IPS DF 6.9 (cell line): ENCODE data around the gene IRF2.

Experiments
- DNase-seq: peaks from one replicate; pipeline ENCODE4 v3.0.0-alpha.2; 2013; ENCODE audit warnings: low read depth, low spot score
- H3K27ac ChIP-seq: one replicate; pipeline ENCODE4 v1.5.1; 2013; ENCODE audit warnings: low read length, control low read depth
- H3K27me3 ChIP-seq: 2 replicates; pipeline ENCODE4 v1.6.1; 2013; ENCODE audit warnings: mild to moderate bottlenecking, low read length; ENCODE audit not compliant: control insufficient read depth, insufficient read depth
- H3K36me3 ChIP-seq: 2 replicates; pipeline ENCODE4 v1.6.1; 2013; ENCODE audit warnings: low read length; ENCODE audit not compliant: control insufficient read depth, insufficient read depth
- H3K4me1 ChIP-seq: 2 replicates; pipeline ENCODE4 v1.6.1; 2013; ENCODE audit warnings: low read length; ENCODE audit not compliant: control insufficient read depth, insufficient read depth
- H3K4me3 ChIP-seq: 2 replicates; pipeline ENCODE4 v1.5.1; 2013; ENCODE audit warnings: mild to moderate bottlenecking, low read length
- H3K9me3 ChIP-seq: 2 replicates; pipeline ENCODE4 v1.6.1; 2013; ENCODE audit warnings: low read length, inconsistent platforms; ENCODE audit not compliant: control insufficient read depth, insufficient read depth
- WGBS: extraction: QIAGEN DNeasy Blood & Tissue Kit; methylation state at CpG from one replicate; pipeline ENCODE4 v1.1.7; 2013; ENCODE audit warnings: mixed read lengths, missing lambda C conversion rate; ENCODE audit not compliant: insufficient read length, insufficient coverage; 5-methylcytosine and 5-hydroxymethylcytosine counted together

The IRF2 gene

GRCh38 chr4:184500748-184501589 is 26.6 kb upstream of the IRF2 start:
- H3K27ac ChIP-seq: no peak overlapping the region
- no peaks in the 10 kb centered on the region for H3K27me3 ChIP-seq
- no peaks in the 10 kb centered on the region for H3K9me3 ChIP-seq
- no peaks in the 10 kb centered on the region for H3K4me1 ChIP-seq
- DNase-seq: no peak
- no peaks in the 10 kb centered on the region for H3K36me3 ChIP-seq
- no peak overlapping the region for H3K4me3 ChIP-seq
- no CpG with 5 or more reads among the region's 4 CpGs for WGBS

DNA sequence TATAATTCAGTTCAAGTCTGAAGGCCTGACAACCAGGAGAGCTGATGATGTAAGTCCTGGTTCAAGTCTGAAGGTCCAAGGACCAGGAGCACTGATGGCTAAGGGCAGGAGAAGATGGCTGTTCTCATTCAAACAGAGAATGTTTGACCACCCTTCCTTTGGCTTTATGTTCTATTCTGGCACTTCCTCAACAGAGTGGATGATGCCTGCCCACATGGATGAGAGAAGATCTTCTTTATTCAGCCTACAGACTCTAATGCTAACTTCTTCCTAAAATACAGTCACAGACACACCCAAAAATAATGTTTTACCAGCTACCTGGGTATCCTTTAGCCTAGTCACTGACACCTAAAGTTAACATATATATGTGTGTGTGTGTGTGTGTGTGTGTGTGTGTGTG is 25.6 kb upstream of the IRF2 start:
- no peak for DNase-seq

GRCh38 chr4:184498598-184498997 is 24.2 kb upstream of the IRF2 start:
- Histone ChIP-seq H3K27ac (no peak overlapping the region), H3K36me3 (no peaks in the 10 kb centered on the region), H3K9me3 (no peaks in the 10 kb centered on the region), H3K27me3 (no peaks in the 10 kb centered on the region), H3K4me1 (no peaks in the 10 kb centered on the region), H3K4me3 (no peak overlapping the region)
- no CpG with 5 or more reads among the region's 10 CpGs for WGBS
- no peak for DNase-seq

More for the DNA sequence above, 25.6 kb upstream of the IRF2 start:
- Histone ChIP-seq H3K27ac (no peak overlapping the region), H3K36me3 (no peaks in the 10 kb centered on the region), H3K4me3 (no peak overlapping the region), H3K27me3 (no peaks in the 10 kb centered on the region), H3K9me3 (no peaks in the 10 kb centered on the region), H3K4me1 (no peaks in the 10 kb centered on the region)

- Histone ChIP-seq H3K27ac (no peak overlapping the region), H3K27me3 (no peaks in the 10 kb centered on the region), H3K4me1 (no peaks in the 10 kb centered on the region), H3K9me3 (no peaks in the 10 kb centered on the region), H3K36me3 (no peaks in the 10 kb centered on the region), H3K4me3 (no peak overlapping the region)
- WGBS: no CpG with 5 or more reads among the region's 8 CpGs
- DNase-seq: no peak
Measured at GRCh38 chr4:184489771-184490170, 15.4 kb upstream of the IRF2 start.

DNA sequence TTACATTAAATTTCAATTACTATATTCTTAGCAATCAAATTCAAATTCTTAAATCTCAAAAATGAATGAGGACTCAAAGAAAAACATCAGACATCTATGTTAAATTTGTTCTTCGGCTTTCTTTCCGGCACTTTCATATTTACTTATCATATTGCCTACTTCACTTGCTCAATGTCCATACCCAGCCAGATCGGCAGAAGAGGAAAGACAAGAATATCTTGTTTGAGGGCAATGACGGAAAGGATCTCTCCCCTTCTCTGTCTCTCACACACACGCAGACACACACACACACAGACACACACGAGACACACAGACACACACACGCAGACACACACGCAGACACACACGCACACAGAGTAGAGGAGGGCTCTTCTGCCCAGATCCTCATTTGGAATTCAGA is 13.2 kb upstream of the IRF2 start:
- Histone ChIP-seq H3K27me3 (no peaks in the 10 kb centered on the region), H3K9me3 (no peaks in the 10 kb centered on the region), H3K36me3 (no peaks in the 10 kb centered on the region), H3K27ac (no peak overlapping the region), H3K4me3 (no peak overlapping the region), H3K4me1 (no peaks in the 10 kb centered on the region)
- no CpG with 5 or more reads among the region's 9 CpGs for WGBS
- no peak for DNase-seq

GRCh38 chr4:184485279-184485678 is 10.9 kb upstream of the IRF2 start:
- WGBS: no CpG with 5 or more reads among the region's 2 CpGs
- DNase-seq: no peak
- H3K9me3 ChIP-seq: no peaks in the 10 kb centered on the region
- no peaks in the 10 kb centered on the region for H3K27me3 ChIP-seq
- no peak overlapping the region for H3K27ac ChIP-seq
- no peaks in the 10 kb centered on the region for H3K36me3 ChIP-seq
- no peak overlapping the region for H3K4me3 ChIP-seq
- H3K4me1 ChIP-seq: no peaks in the 10 kb centered on the region

DNA sequence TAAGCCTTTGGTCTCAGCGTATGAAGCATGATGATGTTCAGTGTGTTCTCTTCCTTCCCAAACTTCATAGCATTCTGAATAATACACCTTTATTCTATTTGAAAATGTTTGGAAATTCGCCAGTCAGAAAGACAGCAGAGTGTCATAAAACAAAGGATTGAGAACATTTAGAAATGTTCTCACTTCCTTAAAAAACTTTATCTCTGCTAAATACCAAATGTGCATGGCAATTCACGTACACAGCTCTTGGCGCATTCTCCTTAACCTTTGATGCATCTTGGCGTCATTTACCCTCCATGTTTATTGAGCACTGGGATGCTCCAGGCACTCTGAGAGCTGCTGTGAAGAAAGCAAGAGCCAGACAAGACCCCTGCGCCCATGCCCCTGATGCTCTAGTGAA is 7.2 kb upstream of the IRF2 start:
- H3K36me3 ChIP-seq: no peaks in the 10 kb centered on the region
- H3K27ac ChIP-seq: no peak overlapping the region
- no peak overlapping the region for H3K4me3 ChIP-seq
- H3K9me3 ChIP-seq: no peaks in the 10 kb centered on the region
- H3K4me1 ChIP-seq: peaks cover 3% of the 10 kb centered on the region; the same call in 1 of the 2 replicates
- no peak for DNase-seq
- WGBS: no CpG with 5 or more reads among the region's 6 CpGs
- no peaks in the 10 kb centered on the region for H3K27me3 ChIP-seq

GRCh38 chr4:184479516-184479950 is 5.2 kb upstream of the IRF2 start:
- no peaks in the 10 kb centered on the region for H3K9me3 ChIP-seq
- H3K4me1 ChIP-seq: peaks cover 5% of the 10 kb centered on the region; the same call in 1 of the 2 replicates
- no peak overlapping the region for H3K4me3 ChIP-seq
- no peaks in the 10 kb centered on the region for H3K27me3 ChIP-seq
- no peak for DNase-seq
- H3K27ac ChIP-seq: no peak overlapping the region
- no peaks in the 10 kb centered on the region for H3K36me3 ChIP-seq
- no CpG with 5 or more reads among the region's 1 CpG for WGBS

DNA sequence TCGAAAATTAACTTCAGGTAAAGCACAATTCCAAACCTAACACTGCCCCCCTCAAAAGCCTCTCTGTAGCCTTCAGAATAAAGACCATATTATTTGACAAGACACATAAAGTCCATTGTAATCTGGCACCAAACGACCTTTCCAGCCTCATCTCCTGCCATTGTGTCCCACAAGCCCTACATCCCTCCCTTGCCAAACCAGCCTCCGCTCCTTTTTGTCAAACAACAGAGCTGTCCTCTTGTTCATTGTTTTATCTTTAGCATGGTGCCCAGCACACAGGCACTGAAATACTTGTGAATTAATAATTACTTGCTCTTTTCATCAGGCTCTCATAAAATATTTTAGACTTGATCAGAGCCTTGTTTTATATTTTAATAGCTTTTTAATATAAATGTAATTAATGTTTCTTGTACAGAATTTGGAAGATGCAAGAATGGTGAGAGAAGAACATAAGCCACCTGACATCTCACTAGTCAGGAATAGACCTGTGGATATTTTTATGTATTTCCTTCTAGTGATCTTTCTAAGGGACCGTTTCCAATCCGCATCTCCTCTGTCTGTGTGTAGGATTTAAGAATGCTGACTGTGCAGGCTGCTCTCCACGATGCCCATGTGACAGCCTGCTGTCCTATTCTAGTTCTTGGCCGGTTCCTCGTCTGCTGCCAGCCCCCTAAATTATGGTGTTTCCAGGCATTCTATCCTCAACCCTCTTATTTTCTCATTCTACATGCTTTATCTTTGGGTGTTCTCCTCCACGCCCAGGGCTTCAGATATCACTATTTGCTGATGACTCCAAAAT is 3.0 kb upstream of the IRF2 start:
- Histone ChIP-seq H3K27ac (no peak overlapping the region), H3K27me3 (no peaks in the 10 kb centered on the region), H3K4me3 (no peak overlapping the region), H3K4me1 (peaks cover 5% of the 10 kb centered on the region; the same call in 1 of the 2 replicates), H3K9me3 (no peaks in the 10 kb centered on the region), H3K36me3 (no peaks in the 10 kb centered on the region)
- no CpG with 5 or more reads among the region's 9 CpGs for WGBS
- no peak for DNase-seq

GRCh38 chr4:184476695-184477094 is 2.3 kb upstream of the IRF2 start:
- Histone ChIP-seq H3K27me3 (no peaks in the 10 kb centered on the region), H3K4me3 (no peak overlapping the region), H3K27ac (no peak overlapping the region), H3K4me1 (peaks cover 6% of the 10 kb centered on the region; the same call in 1 of the 2 replicates), H3K9me3 (no peaks in the 10 kb centered on the region), H3K36me3 (no peaks in the 10 kb centered on the region)
- WGBS: no CpG with 5 or more reads among the region's 8 CpGs
- no peak for DNase-seq
